AG10803 (cell line): ENCODE measurements around the gene DRAXIN.

Source experiments
- DNase-seq: peaks from one replicate; pipeline ENCODE4 v3.0.0; 2010; ENCODE audit warnings: low read depth
- H3K4me3 ChIP-seq: 2 replicates; pipeline ENCODE4 v1.5.1; 2011; ENCODE audit warnings: mild to moderate bottlenecking, low read length, control low read depth
- CTCF ChIP-seq: conservative IDR thresholded peaks from 2 replicates; pipeline ENCODE4 v1.5.1; 2011; ENCODE audit warnings: mild to moderate bottlenecking, low read length, control low read depth, inconsistent platforms

Gene DRAXIN

DNA sequence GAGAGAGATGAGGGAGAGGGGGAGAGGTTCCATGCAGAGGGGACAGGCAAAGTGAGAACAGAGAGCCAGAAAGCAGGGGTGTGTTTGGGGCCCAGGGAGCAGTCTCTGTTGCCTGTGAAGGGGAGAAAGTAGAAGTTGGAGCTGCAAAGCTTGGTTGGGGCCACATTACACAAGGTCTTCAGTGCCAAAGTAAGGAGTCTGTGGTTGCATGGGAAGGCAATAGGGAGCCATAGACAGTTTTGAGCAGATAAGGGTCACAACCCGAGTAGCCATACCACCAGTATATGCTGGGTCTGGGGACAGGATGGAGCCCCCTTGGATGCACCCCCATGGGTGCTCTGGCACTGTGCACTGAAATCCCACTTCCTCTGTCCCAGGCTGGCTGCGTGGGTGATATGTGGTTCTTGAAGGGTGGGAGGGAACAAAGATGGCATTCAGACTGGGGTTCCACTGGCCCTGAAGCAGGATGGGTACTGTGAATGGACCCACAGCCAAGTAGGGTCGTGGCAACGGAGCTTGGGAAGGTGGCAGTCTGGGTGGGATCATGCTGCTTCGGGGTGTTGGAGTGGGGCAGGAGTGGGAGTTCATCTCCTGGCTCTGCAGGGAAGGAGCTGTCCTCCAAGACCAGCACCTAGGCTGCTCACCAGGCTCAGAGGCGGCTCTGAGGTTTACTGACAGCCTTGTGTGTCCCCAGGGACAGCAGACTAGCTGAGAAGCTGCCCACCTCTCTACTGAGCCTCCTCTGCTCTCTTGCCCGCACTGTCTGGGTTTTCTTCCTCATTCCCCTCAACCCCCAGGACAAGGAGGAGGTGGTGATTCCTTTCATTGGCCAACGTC lies 12.1 kb downstream of the DRAXIN start:
- no peak for TF ChIP-seq CTCF
- no peak overlapping the region for H3K4me3 ChIP-seq
- no peak for DNase-seq

DNA sequence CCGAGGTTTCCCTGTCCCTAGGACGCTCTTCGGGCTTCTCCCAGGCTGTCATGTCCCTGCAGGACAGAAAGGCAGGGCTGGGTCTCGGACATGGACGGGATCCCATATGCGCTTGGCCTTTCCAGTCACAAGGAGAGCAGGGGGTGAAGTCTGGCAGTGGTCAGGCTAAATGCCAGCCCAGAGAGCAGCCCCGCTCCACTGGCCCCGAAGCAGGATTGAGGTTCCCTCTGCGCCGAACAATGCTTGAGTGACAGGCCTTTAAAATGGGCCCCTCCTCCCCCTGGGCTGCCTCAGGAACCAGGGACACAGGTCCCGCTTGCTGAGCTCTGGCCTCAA lies 12.7 kb downstream of the DRAXIN start:
- no peak for TF ChIP-seq CTCF
- DNase-seq: no peak
- no peak overlapping the region for H3K4me3 ChIP-seq

- TF ChIP-seq CTCF: no peak
Measured at GRCh38 chr1:11704691-11705475, 13.4 kb downstream of the DRAXIN start.

DNA sequence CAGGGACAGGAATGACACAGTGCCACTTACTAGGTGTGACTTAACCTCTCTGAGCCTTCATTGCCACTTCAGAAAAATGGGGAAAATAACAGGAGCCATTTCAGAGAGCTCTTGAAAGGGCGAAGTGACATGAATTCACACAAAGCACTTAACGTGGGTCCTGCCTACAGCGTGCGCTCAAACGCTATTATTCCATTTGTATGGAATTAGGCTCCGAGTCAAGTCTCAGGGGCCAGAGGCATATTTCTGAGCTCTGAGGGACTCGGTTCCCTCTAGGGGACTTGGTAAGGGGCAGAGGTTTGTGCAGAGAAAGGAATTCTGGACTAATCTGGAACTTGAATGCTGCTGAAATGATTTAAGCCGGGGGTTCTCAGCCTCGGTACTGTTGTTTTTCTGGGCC lies 14.1 kb downstream of the DRAXIN start:
- no peak for DNase-seq
- H3K4me3 ChIP-seq: no peak overlapping the region
- TF ChIP-seq CTCF: no peak

More at GRCh38 chr1:11704691-11705475, 13.4 kb downstream of the DRAXIN start:
- DNase-seq: no peak
- no peak overlapping the region for H3K4me3 ChIP-seq

- TF ChIP-seq CTCF: no peak
- DNase-seq: no peak
Measured at GRCh38 chr1:11706292-11706691, 14.8 kb downstream of the DRAXIN start.

GRCh38 chr1:11707621-11708276 lies 16.2 kb downstream of the DRAXIN start:
- H3K4me3 ChIP-seq: no peak overlapping the region
- no peak for DNase-seq
- no peak for TF ChIP-seq CTCF

More at GRCh38 chr1:11706292-11706691, 14.8 kb downstream of the DRAXIN start:
- H3K4me3 ChIP-seq: no peak overlapping the region
